Natural killer cell (primary cell): ENCODE results near the gene POLD1. TPM values are rescaled to one million over a fixed set of nuclear protein-coding genes. Genes with fewer than 3 reads are reported as not detected.
A peak's percentile ranks its signal among the peaks of the same experiment; 100 is the strongest.

ENCODE experiments used
- ATAC-seq, 3 donors: fragments of 150-1000 bp in 2 of 3; fragments of 200-7000 bp in 1 of 3; cut with Tn5 transposase; 1 replicate in 1 of 3; 2 replicates in 2 of 3; pipeline ENCODE4 v1.10.0; 2021; ENCODE audit warnings: mild to moderate bottlenecking in 2 of 3, moderate library complexity in 2 of 3
- DNase-seq, 2 donors: peaks; one replicate each; pipeline versions ENCODE4 v3.0.0 to v3.0.0-alpha.2; 2013 to 2021; ENCODE audit warnings: mixed read lengths in 1 of 2
- H3K27ac ChIP-seq: one replicate; pipeline ENCODE4 v1.5.1; 2013; ENCODE audit warnings: mild to moderate bottlenecking, low read length
- H3K27me3 ChIP-seq: one replicate; pipeline ENCODE4 v1.6.1; 2013; ENCODE audit warnings: low read length; ENCODE audit not compliant: control insufficient read depth, insufficient read depth
- H3K36me3 ChIP-seq: one replicate; pipeline ENCODE4 v1.6.1; 2013; ENCODE audit warnings: low read length; ENCODE audit not compliant: control insufficient read depth, insufficient read depth
- H3K4me1 ChIP-seq: one replicate; pipeline ENCODE4 v1.6.1; 2013; ENCODE audit warnings: low read length; ENCODE audit not compliant: control insufficient read depth, insufficient read depth
- H3K4me3 ChIP-seq: one replicate; pipeline ENCODE4 v1.5.1; 2013; ENCODE audit warnings: low read length
- H3K9me3 ChIP-seq: one replicate; pipeline ENCODE4 v1.6.1; 2013; ENCODE audit warnings: low read length; ENCODE audit not compliant: control insufficient read depth, insufficient read depth
- H3K27ac Mint-ChIP-seq, 2 donors: one replicate each; pipeline ENCODE4 v1.8.0; 2022; ENCODE audit warnings: mild to moderate bottlenecking in 2 of 2, mixed read lengths in 2 of 2, moderate library complexity in 1 of 2
- H3K27me3 Mint-ChIP-seq, 2 donors: one replicate each; pipeline ENCODE4 v1.8.0; 2022; ENCODE audit warnings: low read depth in 2 of 2, mixed read lengths in 2 of 2
- H3K36me3 Mint-ChIP-seq: one replicate; pipeline ENCODE4 v1.8.0; 2022; ENCODE audit warnings: mixed read lengths
- H3K4me1 Mint-ChIP-seq, 2 donors: one replicate each; pipeline ENCODE4 v1.8.0; 2022; ENCODE audit warnings: mixed read lengths in 2 of 2
- H3K4me3 Mint-ChIP-seq: one replicate; pipeline ENCODE4 v1.8.0; 2022; ENCODE audit warnings: mild to moderate bottlenecking, moderate library complexity, mixed read lengths
- H3K9me3 Mint-ChIP-seq, 2 donors: one replicate each; pipeline ENCODE4 v1.8.0; 2022; ENCODE audit warnings: mixed read lengths in 2 of 2
- CTCF ChIP-seq: fragments of 200-600 bp; IDR thresholded peaks from one replicate; pipeline ENCODE4 v1.8.0; 2022; ENCODE audit warnings: antibody characterized with exemption
- WGBS: methylation state at CpG from one replicate; pipeline ENCODE4 v1.1.7; 2013; ENCODE audit warnings: missing lambda C conversion rate; ENCODE audit not compliant: insufficient coverage; 5-methylcytosine and 5-hydroxymethylcytosine counted together
- intact Hi-C: fragments of 100-400 bp; cut with micrococcal nuclease; formaldehyde crosslinking; loops from one replicate; pipeline ENCODE4 v1.14.2; 2022
- total RNA-seq, 4 donors: library from RNA; stranded (reverse); fragments of 120-200 nt in 1 of 4; gene quantifications; one replicate each; pipeline versions ENCODE4 v1.2.3 to v1.2.4, GENCODE V29; 2013 to 2022

Gene POLD1
- total RNA-seq, 3 donors from 2014 or later (not counting 1 experiment from before 2014, with no cell fraction given), result 26.1 to 32.0 (median 30.2) TPM

- Histone ChIP-seq H3K4me1 (peaks cover 28% of the 10 kb centered on the region), H3K27me3 (no peaks in the 10 kb centered on the region), H3K27ac (no peak overlapping the region), H3K36me3 (peaks cover 4% of the 10 kb centered on the region), H3K4me3 (no peak overlapping the region), H3K9me3 (no peaks in the 10 kb centered on the region)
- TF ChIP-seq CTCF, result no peak
- Mint-ChIP-seq H3K27ac (no peak overlapping the region), H3K4me3 (no peak overlapping the region), H3K36me3 (no peaks in the 10 kb centered on the region), H3K4me1 (peaks cover 0 to 8% of the 10 kb centered on the region in 2 donors), H3K9me3 (no peaks in the 10 kb centered on the region), H3K27me3 (no peaks in the 10 kb centered on the region)
- WGBS, result 100% methylated on average over 1 of the region's 2 CpGs
- ATAC-seq (no peak), DNase-seq (no peak)
- intact Hi-C loops, result no loop called here
Measured at GRCh38 chr19:50412419-50412818, 28.3 kb downstream of the POLD1 start.

- Mint-ChIP-seq H3K4me1 (peaks cover 0 to 8% of the 10 kb centered on the region in 2 donors), H3K9me3 (no peaks in the 10 kb centered on the region), H3K36me3 (no peaks in the 10 kb centered on the region), H3K27ac (no peak overlapping the region), H3K27me3 (no peaks in the 10 kb centered on the region), H3K4me3 (no peak overlapping the region)
- TF ChIP-seq CTCF, result no peak
- DNase-seq, result no peak
- Histone ChIP-seq H3K27me3 (no peaks in the 10 kb centered on the region), H3K9me3 (no peaks in the 10 kb centered on the region), H3K4me1 (peaks cover 28% of the 10 kb centered on the region), H3K27ac (no peak overlapping the region), H3K36me3 (peaks cover 4% of the 10 kb centered on the region), H3K4me3 (no peak overlapping the region)
- 95% methylated on average over 13 of the region's 13 CpGs for WGBS
- ATAC-seq, result no peak
- intact Hi-C loops, result no loop called here
Measured at GRCh38 chr19:50413096-50413495, 28.9 kb downstream of the POLD1 start.

- 98% methylated on average over 21 of the region's 21 CpGs for WGBS
- Histone ChIP-seq H3K9me3 (no peaks in the 10 kb centered on the region), H3K27me3 (no peaks in the 10 kb centered on the region), H3K4me1 (peaks cover 32% of the 10 kb centered on the region), H3K36me3 (peaks cover 4% of the 10 kb centered on the region), H3K4me3 (no peak overlapping the region), H3K27ac (no peak overlapping the region)
- Mint-ChIP-seq H3K9me3 (no peaks in the 10 kb centered on the region), H3K27me3 (peaks cover 0 to 3% of the 10 kb centered on the region in 2 donors), H3K27ac (no peak overlapping the region), H3K4me1 (peaks cover 0 to 9% of the 10 kb centered on the region in 2 donors), H3K4me3 (no peak overlapping the region), H3K36me3 (no peaks in the 10 kb centered on the region)
- intact Hi-C loops, result no loop called here
- TF ChIP-seq CTCF, result no peak
- no peak for ATAC-seq
- peak in 1 of 2 donors; percentile 1 for DNase-seq
Measured at GRCh38 chr19:50413531-50413930, 29.4 kb downstream of the POLD1 start.
